Smooth muscle cell (in vitro differentiated cells): ENCODE results near the gene MYH11. TPM values are rescaled to one million over a fixed set of nuclear protein-coding genes. Genes with fewer than 3 reads are reported as not detected.

Experiments
- DNase-seq: peaks from one replicate; lab custom pipeline; 2025; ENCODE audit not compliant: unreplicated experiment; lab: John Stamatoyannopoulos, UW
- H2AFZ ChIP-seq: fragments of 200-600 bp; sonication (generic); 2 replicates; pipeline ENCODE4 v1.6.0; 2016; ENCODE audit warnings: antibody characterized with exemption, low read depth, mild to moderate bottlenecking
- H3F3A ChIP-seq: fragments of 200-600 bp; sonication (generic); 2 replicates; pipeline ENCODE4 v1.6.0; 2017; ENCODE audit warnings: antibody characterized with exemption, low read depth
- H3K27ac ChIP-seq: fragments of 200-600 bp; sonication (generic); 2 replicates; pipeline ENCODE4 v1.5.1; 2016; ENCODE audit warnings: low read depth, mild to moderate bottlenecking
- H3K27me3 ChIP-seq: fragments of 200-600 bp; sonication (generic); 2 replicates; pipeline ENCODE4 v1.6.1; 2016; ENCODE audit warnings: low read depth, mild to moderate bottlenecking
- H3K36me3 ChIP-seq: fragments of 200-600 bp; sonication (generic); 2 replicates; pipeline ENCODE4 v1.5.1; 2016; ENCODE audit warnings: low read depth
- H3K4me1 ChIP-seq: fragments of 200-600 bp; sonication (generic); 2 replicates; pipeline ENCODE4 v1.5.1; 2016; ENCODE audit warnings: low read depth
- H3K4me2 ChIP-seq: fragments of 200-600 bp; sonication (generic); 2 replicates; pipeline ENCODE4 v1.6.0; 2016; ENCODE audit warnings: mild to moderate bottlenecking
- H3K4me3 ChIP-seq: fragments of 200-600 bp; sonication (generic); 2 replicates; pipeline ENCODE4 v1.5.1; 2016; ENCODE audit warnings: mild to moderate bottlenecking
- H3K79me2 ChIP-seq: fragments of 200-600 bp; sonication (generic); 2 replicates; pipeline ENCODE4 v1.6.0; 2016; ENCODE audit warnings: low read depth, mild to moderate bottlenecking
- H3K9ac ChIP-seq: fragments of 200-600 bp; sonication (generic); 2 replicates; pipeline ENCODE4 v1.6.0; 2016; ENCODE audit warnings: low read depth
- H3K9me3 ChIP-seq: fragments of 200-600 bp; sonication (generic); replicated peaks from 2 replicates; pipeline ENCODE4 v1.5.1; 2016; ENCODE audit warnings: low read depth
- H4K20me1 ChIP-seq: fragments of 200-600 bp; sonication (generic); 2 replicates; pipeline ENCODE4 v1.6.0; 2016; ENCODE audit warnings: low read depth
- WGBS: methylation state at CpG from one replicate; pipeline ENCODE4 v1.1.7; 2016; ENCODE audit warnings: low lambda C conversion rate; 5-methylcytosine and 5-hydroxymethylcytosine counted together
- polyA plus RNA-seq: library from polyadenylated mRNA; unstranded; fragments of >200 nt; fragmentation: Nextera tagmentation; extraction: Ambion mirVana; gene quantifications from 2 replicates; pipeline ENCODE4 v1.2.1, GENCODE V29; 2016
- total RNA-seq: library from RNA; depleted of rRNA; stranded (reverse); fragments of >200 nt; gene quantifications from 2 replicates; pipeline ENCODE4 v1.2.3, GENCODE V29; 2014
- TF ChIP-seq, protein P1 (sequence below): fragments of 200-600 bp; sonication (generic); IDR thresholded peaks from 2 replicates; pipeline ENCODE4 v1.5.1; 2017; ENCODE audit warnings: borderline replicate concordance, mild to moderate bottlenecking, antibody characterized with exemption; ENCODE audit not compliant: insufficient read depth, poor library complexity, severe bottlenecking

Gene MYH11
- total and polyA plus RNA-seq, 2 experiments from 2014 or later, result 0.58 TPM; not detected in 1

DNA sequence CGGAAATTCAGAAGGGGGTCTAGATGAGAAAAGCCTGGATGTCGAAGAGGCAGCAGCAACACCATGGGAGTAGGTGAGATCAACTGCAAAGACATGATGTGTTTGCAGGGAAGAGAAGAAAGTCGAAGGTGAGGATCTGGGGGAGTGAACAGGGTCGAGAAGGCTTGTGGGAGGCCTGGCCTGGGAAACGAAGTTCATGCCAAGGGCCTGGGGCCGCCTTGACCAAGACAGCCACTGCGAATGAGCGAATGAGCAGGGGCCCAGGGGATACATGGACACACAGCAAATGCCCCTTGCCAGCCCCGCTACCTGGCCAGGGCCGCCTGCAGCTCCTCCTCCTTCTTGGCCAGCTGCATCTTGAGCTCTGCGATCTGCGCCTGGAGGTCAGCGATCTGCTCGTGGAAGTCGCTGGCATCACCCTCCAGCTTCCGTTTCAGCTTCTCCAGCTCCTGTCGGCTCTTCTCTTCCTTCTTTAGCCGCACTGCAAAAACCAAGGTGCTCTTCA, 119.6 kb downstream of the MYH11 start:
- Histone ChIP-seq H3K4me2 (no peak overlapping the region), H2AFZ (no peak overlapping the region), H3K36me3 (no peaks in the 10 kb centered on the region), H4K20me1 (no peaks in the 10 kb centered on the region), H3K79me2 (no peaks in the 10 kb centered on the region), H3K9ac (no peak overlapping the region), H3F3A (no peaks in the 10 kb centered on the region), H3K27ac (no peak overlapping the region), H3K4me3 (no peak overlapping the region), H3K27me3 (peaks cover 8% of the 10 kb centered on the region), H3K4me1 (no peaks in the 10 kb centered on the region), H3K9me3 (no peaks in the 10 kb centered on the region)
- DNase-seq, result no peak
- WGBS, result 90% methylated on average over 18 of the region's 18 CpGs
- TF ChIP-seq, protein P1, sequence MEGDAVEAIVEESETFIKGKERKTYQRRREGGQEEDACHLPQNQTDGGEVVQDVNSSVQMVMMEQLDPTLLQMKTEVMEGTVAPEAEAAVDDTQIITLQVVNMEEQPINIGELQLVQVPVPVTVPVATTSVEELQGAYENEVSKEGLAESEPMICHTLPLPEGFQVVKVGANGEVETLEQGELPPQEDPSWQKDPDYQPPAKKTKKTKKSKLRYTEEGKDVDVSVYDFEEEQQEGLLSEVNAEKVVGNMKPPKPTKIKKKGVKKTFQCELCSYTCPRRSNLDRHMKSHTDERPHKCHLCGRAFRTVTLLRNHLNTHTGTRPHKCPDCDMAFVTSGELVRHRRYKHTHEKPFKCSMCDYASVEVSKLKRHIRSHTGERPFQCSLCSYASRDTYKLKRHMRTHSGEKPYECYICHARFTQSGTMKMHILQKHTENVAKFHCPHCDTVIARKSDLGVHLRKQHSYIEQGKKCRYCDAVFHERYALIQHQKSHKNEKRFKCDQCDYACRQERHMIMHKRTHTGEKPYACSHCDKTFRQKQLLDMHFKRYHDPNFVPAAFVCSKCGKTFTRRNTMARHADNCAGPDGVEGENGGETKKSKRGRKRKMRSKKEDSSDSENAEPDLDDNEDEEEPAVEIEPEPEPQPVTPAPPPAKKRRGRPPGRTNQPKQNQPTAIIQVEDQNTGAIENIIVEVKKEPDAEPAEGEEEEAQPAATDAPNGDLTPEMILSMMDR, result no peak

DNA sequence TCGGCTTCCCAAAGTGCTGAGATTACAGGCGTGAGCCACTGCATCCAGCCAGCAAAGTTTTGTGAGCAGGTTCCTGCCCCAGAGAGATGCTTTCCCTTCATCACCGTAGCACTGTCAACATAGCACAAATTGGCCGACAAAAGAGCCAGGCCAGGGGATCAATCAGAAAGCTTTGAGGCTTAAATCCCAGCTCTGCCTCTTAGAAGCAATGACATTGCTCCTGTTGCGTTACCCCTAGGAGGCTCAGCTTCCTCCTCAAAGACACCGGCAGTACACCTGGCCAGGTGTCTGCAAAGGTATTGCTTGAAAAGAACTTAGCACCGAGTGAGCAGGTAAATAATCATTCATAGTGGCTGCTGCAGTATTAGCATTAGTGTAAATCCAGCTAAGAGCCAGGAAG, 120.3 kb downstream of the MYH11 start:
- no peaks in the 10 kb centered on the region for H3K4me1 ChIP-seq
- DNase-seq, result no peak
- no peaks in the 10 kb centered on the region for H4K20me1 ChIP-seq
- 81% methylated on average over 7 of the region's 7 CpGs for WGBS
- no peaks in the 10 kb centered on the region for H3K9me3 ChIP-seq
- H3K4me2 ChIP-seq, result no peak overlapping the region
- TF ChIP-seq, protein P1, result no peak
- no peak overlapping the region for H3K27ac ChIP-seq
- H3K36me3 ChIP-seq, result no peaks in the 10 kb centered on the region
- H3K4me3 ChIP-seq, result no peak overlapping the region
- H3K79me2 ChIP-seq, result no peaks in the 10 kb centered on the region
- no peak overlapping the region for H2AFZ ChIP-seq
- H3K27me3 ChIP-seq, result peaks cover 8% of the 10 kb centered on the region
- H3F3A ChIP-seq, result no peaks in the 10 kb centered on the region
- no peak overlapping the region for H3K9ac ChIP-seq

DNA sequence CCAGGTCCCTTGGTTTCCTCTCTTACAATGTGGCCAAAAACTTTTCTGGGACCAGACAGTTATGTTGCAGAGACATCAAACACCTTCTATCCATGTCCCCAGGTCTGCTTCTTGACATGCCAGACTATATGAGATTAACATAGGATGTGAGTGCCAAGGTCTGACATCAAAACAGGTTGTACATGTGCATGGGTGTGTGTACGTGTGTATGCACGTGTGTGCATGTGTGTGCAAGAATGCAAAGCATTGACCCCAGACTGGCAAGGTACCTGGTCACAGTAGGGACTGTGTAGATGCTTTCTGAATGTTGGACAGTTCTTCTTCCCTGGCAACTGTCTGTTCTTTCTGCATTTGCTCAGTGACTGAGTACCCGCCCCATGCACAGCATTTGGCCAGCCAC, 121.2 kb downstream of the MYH11 start:
- H3K9me3 ChIP-seq, result no peaks in the 10 kb centered on the region
- H3K79me2 ChIP-seq, result no peaks in the 10 kb centered on the region
- DNase-seq, result no peak
- H3K4me3 ChIP-seq, result no peak overlapping the region
- no peak overlapping the region for H3K27ac ChIP-seq
- WGBS, result 96% methylated on average over 3 of the region's 3 CpGs
- H4K20me1 ChIP-seq, result no peaks in the 10 kb centered on the region
- no peak overlapping the region for H3K9ac ChIP-seq
- TF ChIP-seq, protein P1, result no peak
- H3K4me2 ChIP-seq, result no peak overlapping the region
- H3K27me3 ChIP-seq, result peaks cover 8% of the 10 kb centered on the region
- no peaks in the 10 kb centered on the region for H3K36me3 ChIP-seq
- no peaks in the 10 kb centered on the region for H3K4me1 ChIP-seq
- H2AFZ ChIP-seq, result no peak overlapping the region
- H3F3A ChIP-seq, result no peaks in the 10 kb centered on the region

DNA sequence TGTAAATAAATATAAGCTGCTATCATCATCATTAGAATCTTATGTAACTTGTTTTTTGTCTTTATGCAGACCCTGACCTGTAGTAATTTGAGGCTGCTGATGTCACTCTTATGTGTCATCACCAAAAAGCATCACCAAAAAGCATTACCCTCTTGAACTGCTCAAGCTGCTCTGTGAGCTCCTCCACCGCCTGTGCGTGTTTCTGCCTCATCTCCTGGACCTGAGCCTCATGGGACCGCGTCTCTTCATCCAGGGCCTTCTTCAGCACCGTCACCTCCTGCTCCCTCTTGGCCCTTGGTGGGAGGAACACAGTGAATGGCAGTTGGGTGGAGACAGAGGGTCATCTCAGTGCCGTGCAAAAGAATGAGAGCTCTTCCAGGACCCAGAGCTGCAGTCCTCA, 124.4 kb downstream of the MYH11 start:
- no peak overlapping the region for H3K9ac ChIP-seq
- WGBS, result 94% methylated on average over 6 of the region's 6 CpGs
- TF ChIP-seq, protein P1, result no peak
- peaks cover 8% of the 10 kb centered on the region for H3K27me3 ChIP-seq
- H4K20me1 ChIP-seq, result no peaks in the 10 kb centered on the region
- no peaks in the 10 kb centered on the region for H3K4me1 ChIP-seq
- no peaks in the 10 kb centered on the region for H3K79me2 ChIP-seq
- H3F3A ChIP-seq, result no peaks in the 10 kb centered on the region
- H3K9me3 ChIP-seq, result no peaks in the 10 kb centered on the region
- no peak for DNase-seq
- H3K4me3 ChIP-seq, result no peak overlapping the region
- no peak overlapping the region for H2AFZ ChIP-seq
- H3K27ac ChIP-seq, result no peak overlapping the region
- no peak overlapping the region for H3K4me2 ChIP-seq
- H3K36me3 ChIP-seq, result no peaks in the 10 kb centered on the region
